ENCODE results near the gene CASZ1. TPM values are rescaled to one million over a fixed set of nuclear protein-coding genes. Genes with fewer than 3 reads are reported as not detected.

The CASZ1 gene
- total and polyA plus RNA-seq, 9 of the 15 experiments (the other 6 are each of a cell fraction or from before 2014, with no cell fraction given) = 0.01 to 4.0 (median 0.76) TPM; not detected in 1

DNA sequence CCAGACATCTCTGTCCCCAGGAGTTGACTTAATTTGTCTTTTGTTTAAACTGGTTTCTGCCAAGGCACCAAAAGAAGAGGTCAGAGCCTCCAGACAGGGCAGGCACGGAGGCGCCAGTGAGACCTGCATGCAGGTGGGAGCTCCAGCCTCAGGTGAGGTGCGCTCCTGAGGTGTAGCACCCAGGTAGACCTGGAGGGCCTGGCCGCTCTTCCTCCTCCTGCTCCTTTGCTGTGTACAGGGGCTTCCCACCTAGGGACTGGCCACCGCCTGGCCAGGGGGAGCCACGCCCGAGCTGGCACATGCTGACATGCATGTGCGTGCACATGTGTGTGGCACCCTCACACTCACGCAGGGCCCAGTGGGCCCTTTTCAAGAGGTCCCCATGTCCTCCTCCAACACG is 163.0 kb downstream of the CASZ1 start:
- DNase-seq (ENCODE audit: extremely low read depth in 1 of 4, low spot score in 3 of 4) (no peak), FAIRE-seq (no peak), ATAC-seq (no peak)
- H3K79me2 ChIP-seq (ENCODE audit: control insufficient read depth, insufficient read depth, low read length) = no peaks in the 10 kb centered on the region
- H3K9ac ChIP-seq (ENCODE audit: insufficient read depth in 1 of 2, low read depth in 2 of 2, low read length in 2 of 2) = peak overlapping the region in 1 of 2 experiments; percentile 38; a peak in 1 of 4 replicates
- WGBS (ENCODE audit: insufficient coverage, low coverage, missing lambda C conversion rate) = 90% methylated on average over 10 of the region's 10 CpGs
- in situ Hi-C loops (cut with MboI) (no loop called here), intact Hi-C loops (cut with micrococcal nuclease) (no loop called here)
- H3K4me3 ChIP-seq = no peak overlapping the region
- peaks cover 24% of the 10 kb centered on the region; the same call in 1 of the 3 replicates for H3K36me3 ChIP-seq (ENCODE audit: control insufficient read depth, insufficient read depth, low read length)
- H4K20me1 ChIP-seq (replicated peaks; ENCODE audit: control insufficient read depth, insufficient read depth, low read length) = peaks cover 3% of the 10 kb centered on the region; the same call in 1 of the 2 replicates
- H3K9me3 ChIP-seq (replicated peaks; ENCODE audit: control insufficient read depth, insufficient read depth, low read depth, low read length) = no peaks in the 10 kb centered on the region
- POLR2A ChIA-PET = no interaction called here
- TF ChIP-seq RBM22 (IDR thresholded peaks at IDR 0.05; ENCODE audit: low read depth, low read length, poor library complexity, severe bottlenecking) (peak; percentile 1), TAF9B (IDR thresholded peaks at IDR 0.05; ENCODE audit: partially characterized antibody) (no peak), GABPA (tag; conservative IDR thresholded peaks at IDR 0.05; ENCODE audit: low read depth) (no peak), POLR2H (tag; IDR thresholded peaks at IDR 0.05; ENCODE audit: low read depth) (no peak)
- peaks cover 3% of the 10 kb centered on the region for H3K9me1 ChIP-seq (ENCODE audit: control insufficient read depth, insufficient read depth, low read length)
- H3K4me2 ChIP-seq (ENCODE audit: insufficient read depth, low read length) = no peak overlapping the region
- no TSS peak for BruUV-seq (replicated peaks)
- H2AFZ ChIP-seq (ENCODE audit: low read depth, low read length) = no peak overlapping the region
- no peak overlapping the region for H3K27ac ChIP-seq (ENCODE audit: extremely low read depth, low read depth, low read length)
- peaks cover 0 to 5% of the 10 kb centered on the region in 2 experiments; a peak in 1 of 5 replicates for H3K27me3 ChIP-seq (ENCODE audit: control insufficient read depth in 2 of 2, insufficient read depth in 2 of 2, low read length in 2 of 2)
- CTCF ChIA-PET (ENCODE audit: low intra/inter-chr PET ratio) = no interaction called here
- H3K4me1 ChIP-seq (replicated peaks in 1 of 2; ENCODE audit: control insufficient read depth in 2 of 2, insufficient read depth in 2 of 2, low read length in 2 of 2) = peaks cover 0 to 46% of the 10 kb centered on the region in 2 experiments; a peak in 1 of 5 replicates

DNA sequence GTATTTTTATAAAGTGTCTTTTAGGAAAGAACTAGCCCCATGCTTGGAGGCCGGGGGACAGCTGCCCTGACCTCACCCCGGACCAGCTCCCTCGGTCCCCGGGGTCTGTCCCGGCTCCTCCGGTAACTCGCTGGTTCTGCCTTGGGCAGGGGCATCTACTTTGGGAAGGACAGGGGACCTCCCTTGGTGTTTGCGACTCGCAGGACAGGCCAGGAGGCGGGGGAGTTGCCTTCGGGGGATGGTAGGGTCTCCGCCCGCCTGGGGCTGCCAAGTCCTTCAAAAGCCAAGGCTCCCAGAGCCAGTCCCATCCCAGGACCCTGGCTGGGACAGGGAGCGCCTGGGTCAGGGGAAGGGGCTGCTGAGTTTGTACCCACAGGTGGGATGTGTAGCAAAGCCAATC is 163.8 kb downstream of the CASZ1 start:
- ATAC-seq (no peak), DNase-seq (ENCODE audit: extremely low read depth in 1 of 4, low spot score in 3 of 4) (no peak), FAIRE-seq (no peak)
- no peak overlapping the region for H3K27ac ChIP-seq (ENCODE audit: extremely low read depth, low read depth, low read length)
- no peaks in the 10 kb centered on the region for H3K9me3 ChIP-seq (replicated peaks; ENCODE audit: control insufficient read depth, insufficient read depth, low read depth, low read length)
- peaks cover 24% of the 10 kb centered on the region; the same call in 1 of the 3 replicates for H3K36me3 ChIP-seq (ENCODE audit: control insufficient read depth, insufficient read depth, low read length)
- 84% methylated on average over 13 of the region's 14 CpGs for WGBS (ENCODE audit: insufficient coverage, low coverage, missing lambda C conversion rate)
- no peak overlapping the region for H3K4me2 ChIP-seq (ENCODE audit: insufficient read depth, low read length)
- H3K79me2 ChIP-seq (ENCODE audit: control insufficient read depth, insufficient read depth, low read length) = no peaks in the 10 kb centered on the region
- TF ChIP-seq BCL6 (CRISPR knock-in tag; IDR thresholded peaks at IDR 0.05) = no peak
- TF ChIP-seq, protein P1, sequence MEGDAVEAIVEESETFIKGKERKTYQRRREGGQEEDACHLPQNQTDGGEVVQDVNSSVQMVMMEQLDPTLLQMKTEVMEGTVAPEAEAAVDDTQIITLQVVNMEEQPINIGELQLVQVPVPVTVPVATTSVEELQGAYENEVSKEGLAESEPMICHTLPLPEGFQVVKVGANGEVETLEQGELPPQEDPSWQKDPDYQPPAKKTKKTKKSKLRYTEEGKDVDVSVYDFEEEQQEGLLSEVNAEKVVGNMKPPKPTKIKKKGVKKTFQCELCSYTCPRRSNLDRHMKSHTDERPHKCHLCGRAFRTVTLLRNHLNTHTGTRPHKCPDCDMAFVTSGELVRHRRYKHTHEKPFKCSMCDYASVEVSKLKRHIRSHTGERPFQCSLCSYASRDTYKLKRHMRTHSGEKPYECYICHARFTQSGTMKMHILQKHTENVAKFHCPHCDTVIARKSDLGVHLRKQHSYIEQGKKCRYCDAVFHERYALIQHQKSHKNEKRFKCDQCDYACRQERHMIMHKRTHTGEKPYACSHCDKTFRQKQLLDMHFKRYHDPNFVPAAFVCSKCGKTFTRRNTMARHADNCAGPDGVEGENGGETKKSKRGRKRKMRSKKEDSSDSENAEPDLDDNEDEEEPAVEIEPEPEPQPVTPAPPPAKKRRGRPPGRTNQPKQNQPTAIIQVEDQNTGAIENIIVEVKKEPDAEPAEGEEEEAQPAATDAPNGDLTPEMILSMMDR (IDR thresholded peaks at IDR 0.05 in 2 of 3, conservative IDR thresholded peaks at IDR 0.05 in 1 of 3; ENCODE audit: insufficient read depth in 2 of 3, low read depth in 1 of 3, low read length in 3 of 3) = no peak
- TF ChIP-seq KAT7 (CRISPR knock-in tag; IDR thresholded peaks at IDR 0.05; ENCODE audit: borderline replicate concordance) = no peak
- TF ChIP-seq CBFA2T2 (conservative IDR thresholded peaks at IDR 0.05) = no peak
- TF ChIP-seq KDM4B (IDR thresholded peaks at IDR 0.05; ENCODE audit: borderline replicate concordance in 2 of 2, low read depth in 1 of 2) = no peak
- peaks cover 3% of the 10 kb centered on the region; the same call in 1 of the 2 replicates for H4K20me1 ChIP-seq (replicated peaks; ENCODE audit: control insufficient read depth, insufficient read depth, low read length)
- H3K4me1 ChIP-seq (replicated peaks in 1 of 2; ENCODE audit: control insufficient read depth in 2 of 2, insufficient read depth in 2 of 2, low read length in 2 of 2) = peaks cover 0 to 42% of the 10 kb centered on the region in 2 experiments; a peak in 1 of 5 replicates
- POLR2A ChIA-PET = no interaction called here
- H2AFZ ChIP-seq (ENCODE audit: low read depth, low read length) = no peak overlapping the region
- intact Hi-C loops (cut with micrococcal nuclease) (no loop called here), in situ Hi-C loops (cut with MboI) (no loop called here)
- no peak overlapping the region for H3K4me3 ChIP-seq
- H3K9me1 ChIP-seq (ENCODE audit: control insufficient read depth, insufficient read depth, low read length) = peaks cover 3% of the 10 kb centered on the region
- H3K9ac ChIP-seq (ENCODE audit: insufficient read depth in 1 of 2, low read depth in 2 of 2, low read length in 2 of 2) = no peak overlapping the region
- no TSS peak for BruUV-seq (replicated peaks)
- CTCF ChIA-PET (ENCODE audit: low intra/inter-chr PET ratio) = no interaction called here
- H3K27me3 ChIP-seq (ENCODE audit: control insufficient read depth in 2 of 2, insufficient read depth in 2 of 2, low read length in 2 of 2) = peaks cover 0 to 5% of the 10 kb centered on the region in 2 experiments; a peak in 1 of 5 replicates
